GM10266 (cell line): ENCODE data around the gene HIVEP3.

ENCODE experiments used
- DNase-seq: peaks from one replicate; pipeline ENCODE4 v3.0.0; 2012; ENCODE audit errors: extremely low spot score
- CTCF ChIP-seq: IDR thresholded peaks from 2 replicates; pipeline ENCODE4 v1.5.1; 2012; ENCODE audit warnings: mild to moderate bottlenecking, low read depth; ENCODE audit not compliant: control insufficient read depth, insufficient read depth; ENCODE audit errors: missing control alignments

The HIVEP3 gene

GRCh38 chr1:41632781-41633575 is 285.7 kb downstream of the HIVEP3 start:
- no peak for DNase-seq

GRCh38 chr1:41631971-41632370 is 286.8 kb downstream of the HIVEP3 start:
- no peak for TF ChIP-seq CTCF
- DNase-seq, result no peak

More at GRCh38 chr1:41632781-41633575, 285.7 kb downstream of the HIVEP3 start:
- no peak for TF ChIP-seq CTCF

DNA sequence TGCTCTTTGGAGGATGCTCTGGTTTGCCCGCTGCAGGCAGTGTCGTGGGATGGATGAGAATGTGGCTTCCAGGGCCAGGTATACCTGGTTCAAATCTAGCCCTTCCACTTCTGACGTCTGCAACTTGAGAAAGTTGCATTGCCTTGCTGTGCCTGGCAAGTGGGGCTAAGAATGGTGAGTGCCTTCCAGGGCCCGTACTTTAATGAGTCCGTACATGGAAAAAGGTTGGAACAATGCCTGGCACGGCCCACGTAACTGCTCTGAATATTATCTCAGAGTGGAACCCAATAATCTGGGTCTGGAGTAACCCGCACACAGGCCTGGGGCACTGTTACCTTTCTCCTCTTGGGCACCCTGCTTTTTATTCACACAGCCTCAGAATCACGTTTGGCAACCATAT is 287.6 kb downstream of the HIVEP3 start:
- no peak for DNase-seq
- no peak for TF ChIP-seq CTCF

- no peak for TF ChIP-seq CTCF
- DNase-seq, result no peak
Observed at GRCh38 chr1:41629571-41629970, 289.2 kb downstream of the HIVEP3 start.

- TF ChIP-seq CTCF, result no peak
- DNase-seq, result no peak
Observed at GRCh38 chr1:41629141-41629540, 289.6 kb downstream of the HIVEP3 start.

GRCh38 chr1:41627491-41628280 is 291.0 kb downstream of the HIVEP3 start:
- no peak for TF ChIP-seq CTCF

More at GRCh38 chr1:41627491-41628280, 291.0 kb downstream of the HIVEP3 start:
- no peak for DNase-seq
